ENCODE data around the gene AP5S1. TPM values are rescaled to one million over a fixed set of nuclear protein-coding genes. Genes with fewer than 3 reads are reported as not detected.
A peak's percentile ranks its signal among the peaks of the same experiment; 100 is the strongest.

Gene AP5S1
- total RNA-seq, 4 donors from 2014 or later = 16.0 to 46.3 (median 35.0) TPM

DNA sequence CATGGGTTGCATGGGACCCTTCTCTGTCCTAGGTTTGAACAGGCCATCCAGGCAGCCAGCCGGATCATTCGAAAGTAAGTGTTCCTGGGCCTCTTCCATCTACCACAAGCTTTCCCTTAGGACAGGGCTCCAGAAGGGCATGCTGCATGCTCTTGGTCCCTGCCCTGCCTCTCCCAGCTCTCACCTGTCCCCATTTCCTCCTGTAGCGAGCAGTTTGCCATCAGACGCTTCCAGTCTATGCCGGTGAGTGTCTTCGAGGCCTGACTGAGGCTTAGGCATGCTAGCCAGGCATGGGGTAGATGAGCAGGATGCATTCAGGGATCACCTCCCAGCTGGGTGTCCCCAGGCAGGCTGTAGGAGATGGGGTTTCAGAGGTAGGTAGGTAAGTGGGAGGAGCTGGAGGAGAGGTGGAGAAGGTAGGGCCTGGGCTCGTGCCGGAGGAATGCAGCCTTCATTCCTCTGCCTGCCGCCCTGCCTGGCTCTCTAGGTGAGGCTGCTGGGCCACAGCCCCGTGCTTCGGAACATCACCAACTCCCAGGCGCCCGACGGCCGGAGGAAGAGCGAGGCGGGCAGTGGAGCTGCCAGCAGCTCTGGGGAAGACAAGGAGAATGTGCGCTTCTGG lies 20.0 kb upstream of the AP5S1 start:
- DNase-seq = no peak
- Histone ChIP-seq H3K4me1 (peaks cover 5 to 25% of the 10 kb centered on the region in 2 donors), H3K36me3 (peaks cover 20 to 40% of the 10 kb centered on the region in 2 donors), H3K27me3 (no peaks in the 10 kb centered on the region), H3K27ac (peak overlapping the region in 1 of 3 donors; percentile 23), H3K9me3 (no peaks in the 10 kb centered on the region), H3K4me3 (replicated peaks in 1 of 3) (no peak overlapping the region)
- TF ChIP-seq POLR2A (IDR thresholded peaks at IDR 0.05) = no peak
- TF ChIP-seq, protein P1, sequence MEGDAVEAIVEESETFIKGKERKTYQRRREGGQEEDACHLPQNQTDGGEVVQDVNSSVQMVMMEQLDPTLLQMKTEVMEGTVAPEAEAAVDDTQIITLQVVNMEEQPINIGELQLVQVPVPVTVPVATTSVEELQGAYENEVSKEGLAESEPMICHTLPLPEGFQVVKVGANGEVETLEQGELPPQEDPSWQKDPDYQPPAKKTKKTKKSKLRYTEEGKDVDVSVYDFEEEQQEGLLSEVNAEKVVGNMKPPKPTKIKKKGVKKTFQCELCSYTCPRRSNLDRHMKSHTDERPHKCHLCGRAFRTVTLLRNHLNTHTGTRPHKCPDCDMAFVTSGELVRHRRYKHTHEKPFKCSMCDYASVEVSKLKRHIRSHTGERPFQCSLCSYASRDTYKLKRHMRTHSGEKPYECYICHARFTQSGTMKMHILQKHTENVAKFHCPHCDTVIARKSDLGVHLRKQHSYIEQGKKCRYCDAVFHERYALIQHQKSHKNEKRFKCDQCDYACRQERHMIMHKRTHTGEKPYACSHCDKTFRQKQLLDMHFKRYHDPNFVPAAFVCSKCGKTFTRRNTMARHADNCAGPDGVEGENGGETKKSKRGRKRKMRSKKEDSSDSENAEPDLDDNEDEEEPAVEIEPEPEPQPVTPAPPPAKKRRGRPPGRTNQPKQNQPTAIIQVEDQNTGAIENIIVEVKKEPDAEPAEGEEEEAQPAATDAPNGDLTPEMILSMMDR (IDR thresholded peaks at IDR 0.05) = no peak
- 85 to 92% methylated on average over 9 to 18 of the region's 18 CpGs for WGBS, 2 donors
- intact Hi-C loops (cut with DNase I) = no loop called here

DNA sequence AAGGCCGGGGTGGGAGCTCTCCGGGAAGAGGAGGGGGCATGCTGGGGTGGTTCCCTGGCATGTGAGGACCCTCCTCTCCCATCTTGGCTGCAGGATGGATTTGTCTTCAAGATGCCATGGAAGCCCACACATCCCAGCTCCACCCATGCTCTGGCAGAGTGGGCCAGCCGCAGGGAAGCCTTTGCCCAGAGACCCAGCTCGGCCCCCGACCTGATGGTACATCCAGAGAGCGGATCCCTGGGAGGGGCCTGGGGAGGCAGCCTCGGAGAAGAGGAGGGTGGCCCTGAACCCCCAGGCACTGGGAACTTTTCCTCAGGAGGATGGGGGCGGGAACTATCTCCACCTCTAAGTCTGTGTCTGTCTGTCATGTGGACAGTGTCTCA lies 19.5 kb upstream of the AP5S1 start:
- 93 to 95% methylated on average over 8 of the region's 8 CpGs for WGBS, 2 donors

DNA sequence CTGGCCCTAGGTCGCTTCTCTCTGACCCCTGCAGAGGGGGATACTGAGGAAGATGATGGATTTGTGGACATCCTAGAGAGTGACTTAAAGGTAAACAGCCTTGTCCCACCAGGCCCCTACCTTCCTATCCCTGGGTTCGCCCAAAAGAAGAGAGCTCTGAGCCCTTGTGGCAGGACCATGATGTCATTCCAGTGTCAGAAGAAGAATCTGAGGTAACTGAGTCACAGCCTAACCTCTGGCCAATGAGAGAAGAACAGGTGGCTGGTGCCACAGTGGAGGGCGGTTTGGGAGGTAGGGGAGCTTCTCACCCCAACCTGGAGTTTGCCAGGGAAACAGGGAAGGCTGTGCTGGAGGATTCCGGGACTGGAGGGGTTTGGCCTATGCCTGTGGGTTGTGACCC lies 19.0 kb upstream of the AP5S1 start:
- H3K4me1 ChIP-seq = peaks cover 14 to 35% of the 10 kb centered on the region in 2 donors
- WGBS, 2 donors = 89 to 97% methylated on average over 4 of the region's 4 CpGs
- H3K9me3 ChIP-seq = no peaks in the 10 kb centered on the region
- no peak for DNase-seq
- H3K27me3 ChIP-seq = no peaks in the 10 kb centered on the region
- H3K4me3 ChIP-seq (replicated peaks in 1 of 3) = no peak overlapping the region
- intact Hi-C loops (cut with DNase I) = no loop called here
- no peak overlapping the region for H3K27ac ChIP-seq
- peaks cover 20 to 40% of the 10 kb centered on the region in 2 donors for H3K36me3 ChIP-seq
- TF ChIP-seq POLR2A (IDR thresholded peaks at IDR 0.05) = no peak
- TF ChIP-seq, protein P1 (IDR thresholded peaks at IDR 0.05) = no peak

More for the DNA sequence above, 19.5 kb upstream of the AP5S1 start:
- no peak overlapping the region for H3K4me3 ChIP-seq (replicated peaks in 1 of 3)
- peaks cover 10 to 30% of the 10 kb centered on the region in 2 donors for H3K4me1 ChIP-seq
- no peak for DNase-seq
- peaks cover 20 to 40% of the 10 kb centered on the region in 2 donors for H3K36me3 ChIP-seq
- no peak for TF ChIP-seq POLR2A (IDR thresholded peaks at IDR 0.05)
- TF ChIP-seq, protein P1 (IDR thresholded peaks at IDR 0.05) = no peak
- intact Hi-C loops (cut with DNase I) = no loop called here
- no peaks in the 10 kb centered on the region for H3K9me3 ChIP-seq
- no peaks in the 10 kb centered on the region for H3K27me3 ChIP-seq
- no peak overlapping the region for H3K27ac ChIP-seq

DNA sequence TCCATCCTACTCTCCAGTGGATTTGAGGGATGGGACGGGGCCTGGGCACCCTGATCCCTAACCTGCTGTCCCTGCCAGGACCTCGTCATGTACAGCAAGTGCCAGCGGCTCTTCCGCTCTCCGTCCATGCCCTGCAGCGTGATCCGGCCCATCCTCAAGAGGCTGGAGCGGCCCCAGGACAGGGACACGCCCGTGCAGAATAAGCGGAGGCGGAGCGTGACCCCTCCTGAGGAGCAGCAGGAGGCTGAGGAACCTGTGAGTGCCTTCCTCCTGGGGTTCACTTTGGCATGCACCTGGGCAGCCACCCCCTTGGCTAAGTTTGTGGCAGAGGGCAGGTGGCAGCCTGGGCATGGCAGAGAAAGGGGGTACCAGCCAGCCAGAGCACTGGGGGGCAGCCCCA lies 18.5 kb upstream of the AP5S1 start:
- no peak for TF ChIP-seq POLR2A (IDR thresholded peaks at IDR 0.05)
- DNase-seq = no peak
- 94 to 100% methylated on average over 13 of the region's 13 CpGs for WGBS, 2 donors
- Histone ChIP-seq H3K27me3 (no peaks in the 10 kb centered on the region), H3K9me3 (no peaks in the 10 kb centered on the region), H3K27ac (no peak overlapping the region), H3K4me1 (peaks cover 15 to 34% of the 10 kb centered on the region in 2 donors), H3K36me3 (peaks cover 20 to 40% of the 10 kb centered on the region in 2 donors), H3K4me3 (replicated peaks in 1 of 3) (no peak overlapping the region)
- intact Hi-C loops (cut with DNase I) = no loop called here

DNA sequence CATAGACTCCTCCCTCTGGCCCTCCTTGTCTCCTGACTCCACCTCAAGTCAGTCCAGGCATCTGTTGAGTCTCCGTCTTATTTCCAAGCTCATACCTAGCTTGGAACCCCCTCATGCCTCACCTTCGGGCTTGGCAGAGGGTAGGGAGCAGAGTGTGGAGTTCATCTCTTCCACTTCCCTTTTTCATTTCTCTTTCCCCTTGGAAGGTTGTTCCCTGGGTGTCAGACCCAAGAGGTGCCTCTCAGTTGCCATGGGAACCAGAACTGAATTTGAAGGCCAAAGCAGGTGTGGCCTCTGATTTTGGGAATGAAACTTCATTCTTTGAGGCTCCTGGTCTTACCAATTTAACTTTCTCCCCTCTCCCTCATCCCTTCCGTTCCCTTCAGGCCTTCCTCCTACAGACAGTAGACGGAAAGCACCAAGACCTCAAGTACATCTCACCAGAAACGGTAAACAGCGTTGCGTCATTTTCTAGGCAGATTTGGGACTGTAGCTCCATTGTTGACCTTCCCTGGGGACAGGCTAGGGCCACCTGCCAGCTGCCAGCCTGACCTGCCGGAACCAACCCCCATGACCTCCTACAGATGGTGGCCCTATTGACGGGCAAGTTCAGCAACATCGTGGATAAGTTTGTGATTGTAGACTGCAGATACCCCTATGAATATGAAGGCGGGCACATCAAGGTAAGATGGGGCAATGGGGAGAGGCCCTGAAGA lies 17.7 kb upstream of the AP5S1 start:
- TF ChIP-seq, protein P1 (IDR thresholded peaks at IDR 0.05) = no peak
- no peak for TF ChIP-seq POLR2A (IDR thresholded peaks at IDR 0.05)
- no peak overlapping the region for H3K4me3 ChIP-seq (replicated peaks in 1 of 3)
- intact Hi-C loops (cut with DNase I) = no loop called here
- H3K9me3 ChIP-seq = no peaks in the 10 kb centered on the region
- no peak overlapping the region for H3K27ac ChIP-seq
- H3K4me1 ChIP-seq = peaks cover 23 to 34% of the 10 kb centered on the region in 2 donors
- no peak for DNase-seq
- peaks cover 20 to 40% of the 10 kb centered on the region in 2 donors for H3K36me3 ChIP-seq
- no peaks in the 10 kb centered on the region for H3K27me3 ChIP-seq
- WGBS, 2 donors = 93 to 95% methylated on average over 9 to 11 of the region's 11 CpGs
